Spleen (tissue), 7 donors: ENCODE measurements around the gene METTL14.

Experiments
- POLR2A ChIP-seq, 3 donors: fragments of 450-650 bp; IDR thresholded peaks; one replicate each; pipeline ENCODE4 v1.5.1; 2017; ENCODE audit warnings: antibody characterized with exemption in 3 of 3, mild to moderate bottlenecking in 1 of 3
- TF ChIP-seq, protein P1 (sequence below), 11 experiments: fragments of 200-600 bp in 7 of 11; fragments of 450-650 bp in 4 of 11; sonication (generic) in 4 of 11; IDR thresholded peaks in 8 of 11; conservative IDR thresholded peaks in 3 of 11; 1 replicate in 7 of 11; 2 replicates in 4 of 11; pipeline versions ENCODE4 v1.4.0 to v1.8.0; 2016 to 2021; ENCODE audit warnings: antibody characterized with exemption in 11 of 11, inconsistent platforms in 4 of 11, mild to moderate bottlenecking in 1 of 11
- donor health status: DM: no; HTN: no; CAD: no; lungs with moderate emphysema.
- donor health status: DM: no; HTN: no; CAD: no.
- donor health status: DM: no; HTN: no; CAD: no.

DNA sequence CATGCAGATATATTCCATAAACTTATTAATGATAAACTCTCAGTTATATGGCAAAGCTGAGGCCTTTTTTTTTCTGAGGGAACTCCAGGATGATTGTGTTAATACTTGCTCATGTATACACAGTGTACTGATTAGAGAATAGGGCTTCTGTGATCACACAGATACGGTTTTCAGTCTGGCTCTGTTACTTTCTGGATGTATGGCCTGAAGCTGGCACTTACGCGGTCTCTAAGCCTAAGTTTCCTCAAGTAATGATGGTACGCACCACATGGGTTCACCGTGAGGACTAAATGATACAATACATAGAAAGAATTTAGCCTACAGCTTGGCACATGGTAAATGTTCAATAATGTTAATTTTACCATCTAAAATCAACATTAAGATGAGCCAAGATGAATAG, 77.0 kb downstream of the METTL14 start:
- TF ChIP-seq, protein P1, sequence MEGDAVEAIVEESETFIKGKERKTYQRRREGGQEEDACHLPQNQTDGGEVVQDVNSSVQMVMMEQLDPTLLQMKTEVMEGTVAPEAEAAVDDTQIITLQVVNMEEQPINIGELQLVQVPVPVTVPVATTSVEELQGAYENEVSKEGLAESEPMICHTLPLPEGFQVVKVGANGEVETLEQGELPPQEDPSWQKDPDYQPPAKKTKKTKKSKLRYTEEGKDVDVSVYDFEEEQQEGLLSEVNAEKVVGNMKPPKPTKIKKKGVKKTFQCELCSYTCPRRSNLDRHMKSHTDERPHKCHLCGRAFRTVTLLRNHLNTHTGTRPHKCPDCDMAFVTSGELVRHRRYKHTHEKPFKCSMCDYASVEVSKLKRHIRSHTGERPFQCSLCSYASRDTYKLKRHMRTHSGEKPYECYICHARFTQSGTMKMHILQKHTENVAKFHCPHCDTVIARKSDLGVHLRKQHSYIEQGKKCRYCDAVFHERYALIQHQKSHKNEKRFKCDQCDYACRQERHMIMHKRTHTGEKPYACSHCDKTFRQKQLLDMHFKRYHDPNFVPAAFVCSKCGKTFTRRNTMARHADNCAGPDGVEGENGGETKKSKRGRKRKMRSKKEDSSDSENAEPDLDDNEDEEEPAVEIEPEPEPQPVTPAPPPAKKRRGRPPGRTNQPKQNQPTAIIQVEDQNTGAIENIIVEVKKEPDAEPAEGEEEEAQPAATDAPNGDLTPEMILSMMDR (IDR thresholded peaks at IDR 0.05 in 8 of 11, conservative IDR thresholded peaks at IDR 0.05 in 3 of 11), result no peak
- TF ChIP-seq POLR2A (IDR thresholded peaks at IDR 0.05), result no peak
